Activated naive CD8-positive, alpha-beta T cell treated with anti-CD3 and anti-CD28 coated beads for 36 hours (primary cell): ENCODE results near the gene DYNC1I1. TPM values are rescaled to one million over a fixed set of nuclear protein-coding genes. Genes with fewer than 3 reads are reported as not detected.

Experiments used
- DNase-seq: peaks from one replicate; pipeline ENCODE4 v3.0.0; 2021
- H3K27ac Mint-ChIP-seq: one replicate; pipeline ENCODE4 v1.8.0; 2022; ENCODE audit warnings: mild to moderate bottlenecking, moderate library complexity, mixed read lengths
- H3K27me3 Mint-ChIP-seq: one replicate; pipeline ENCODE4 v1.8.0; 2022; ENCODE audit warnings: mild to moderate bottlenecking, mixed read lengths
- H3K36me3 Mint-ChIP-seq: one replicate; pipeline ENCODE4 v1.8.0; 2021; ENCODE audit warnings: mild to moderate bottlenecking, mixed read lengths
- H3K4me1 Mint-ChIP-seq: one replicate; pipeline ENCODE4 v1.8.0; 2021; ENCODE audit warnings: mixed read lengths
- H3K4me3 Mint-ChIP-seq: one replicate; pipeline ENCODE4 v1.8.0; 2022; ENCODE audit warnings: mild to moderate bottlenecking, moderate library complexity, mixed read lengths
- H3K9me3 Mint-ChIP-seq: one replicate; pipeline ENCODE4 v1.8.0; 2022; ENCODE audit warnings: mixed read lengths
- total RNA-seq, 2 experiments: library from RNA; stranded (reverse); gene quantifications; one replicate each; pipeline ENCODE4 v1.2.3, GENCODE V29; 2021

DYNC1I1 gene
- under 1 TPM in 1 of 2 experiments, not detected in 1; 0.10 TPM for total RNA-seq

DNA sequence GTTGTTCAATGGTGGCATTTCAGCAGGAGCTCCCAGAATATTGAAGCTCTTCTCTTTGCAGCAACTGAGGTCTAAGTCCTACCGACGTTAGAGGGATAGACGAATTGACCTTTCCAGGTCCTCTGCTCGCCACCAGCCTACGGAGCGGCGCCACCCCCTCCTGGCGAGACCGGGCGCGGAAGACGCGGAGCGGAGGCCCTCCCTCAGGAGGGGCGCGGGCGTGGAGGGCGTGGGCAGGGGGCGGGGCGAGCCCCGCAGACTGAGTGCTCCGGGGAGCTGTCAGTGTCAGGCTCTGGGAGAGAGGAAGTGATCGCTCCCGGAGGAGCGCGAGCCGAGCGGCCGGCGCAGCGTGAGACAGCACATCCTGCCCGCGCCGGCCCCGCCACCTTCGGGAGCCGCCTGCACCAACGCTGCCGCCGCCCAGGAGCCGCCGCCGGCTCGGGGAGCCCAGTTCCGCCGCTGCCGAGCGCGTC is at the start of gene DYNC1I1:
TSS of gene DYNC1I1 (plus strand) at position 257 of the 473 bp plus-strand sequence. CDS start 32,176 bp downstream, outside the sequence.
- Mint-ChIP-seq H3K27ac (no peak within 1 kb of the TSS), H3K9me3 (no peaks in the 10 kb centered on the region), H3K36me3 (no peaks in the 10 kb centered on the region), H3K4me1 (no peaks in the 10 kb centered on the region), H3K27me3 (peaks cover 53% of the 10 kb centered on the region), H3K4me3 (peak within 1 kb of the TSS; percentile 72)
- peak; percentile 48 for DNase-seq

DNA sequence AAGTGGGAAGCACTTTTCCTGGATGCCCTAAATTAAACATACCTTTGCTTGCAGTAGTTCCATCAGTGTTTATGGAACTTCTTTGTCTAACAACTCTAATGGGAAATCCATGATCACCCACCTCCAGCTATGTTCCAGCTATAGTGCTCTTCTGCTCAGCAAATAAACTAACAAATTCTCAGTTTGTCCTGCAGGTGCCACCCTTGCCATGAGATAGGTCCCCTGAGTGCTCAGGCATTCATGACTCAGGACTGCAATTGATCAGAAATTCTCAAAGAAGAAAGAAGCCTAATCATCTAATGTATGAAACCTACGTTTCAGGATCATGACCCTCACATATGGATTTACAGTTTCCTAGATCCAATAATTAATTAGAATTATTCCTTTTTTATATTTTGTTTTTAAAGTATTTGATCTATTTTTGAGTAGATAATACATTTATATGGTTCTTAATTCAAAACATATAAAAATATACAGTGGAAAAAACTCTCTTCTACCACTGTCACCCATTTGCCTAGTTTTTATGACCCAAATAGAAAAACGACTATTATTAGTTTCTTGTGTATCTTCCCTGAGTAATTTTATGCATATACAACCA is 48.7 kb upstream of the DYNC1I1 start:
- no peak overlapping the region for H3K27ac Mint-ChIP-seq
- no peaks in the 10 kb centered on the region for H3K36me3 Mint-ChIP-seq
- H3K4me1 Mint-ChIP-seq, result no peaks in the 10 kb centered on the region
- H3K9me3 Mint-ChIP-seq, result no peaks in the 10 kb centered on the region
- no peak for DNase-seq
- H3K4me3 Mint-ChIP-seq, result no peak overlapping the region
- H3K27me3 Mint-ChIP-seq, result peaks cover 3% of the 10 kb centered on the region

- Mint-ChIP-seq H3K27me3 (peaks cover 3% of the 10 kb centered on the region), H3K36me3 (no peaks in the 10 kb centered on the region), H3K4me3 (no peak overlapping the region), H3K9me3 (no peaks in the 10 kb centered on the region), H3K4me1 (no peaks in the 10 kb centered on the region), H3K27ac (no peak overlapping the region)
- no peak for DNase-seq
Observed at GRCh38 chr7:95725205-95725604, 47.1 kb upstream of the DYNC1I1 start.

GRCh38 chr7:95730493-95731280 is 41.7 kb upstream of the DYNC1I1 start:
- Mint-ChIP-seq H3K36me3 (no peaks in the 10 kb centered on the region), H3K4me3 (no peak overlapping the region), H3K27me3 (peaks cover 3% of the 10 kb centered on the region), H3K9me3 (no peaks in the 10 kb centered on the region), H3K4me1 (no peaks in the 10 kb centered on the region), H3K27ac (no peak overlapping the region)
- no peak for DNase-seq

- no peak overlapping the region for H3K4me3 Mint-ChIP-seq
Observed at GRCh38 chr7:95736635-95737034, 35.7 kb upstream of the DYNC1I1 start.

GRCh38 chr7:95737828-95738505 is 34.4 kb upstream of the DYNC1I1 start:
- H3K36me3 Mint-ChIP-seq, result no peaks in the 10 kb centered on the region
- H3K4me3 Mint-ChIP-seq, result no peak overlapping the region
- H3K4me1 Mint-ChIP-seq, result no peaks in the 10 kb centered on the region
- H3K27me3 Mint-ChIP-seq, result peaks cover 9% of the 10 kb centered on the region
- no peak for DNase-seq
- no peaks in the 10 kb centered on the region for H3K9me3 Mint-ChIP-seq
- H3K27ac Mint-ChIP-seq, result no peak overlapping the region

More at GRCh38 chr7:95736635-95737034, 35.7 kb upstream of the DYNC1I1 start:
- no peaks in the 10 kb centered on the region for H3K36me3 Mint-ChIP-seq
- H3K9me3 Mint-ChIP-seq, result no peaks in the 10 kb centered on the region
- no peak overlapping the region for H3K27ac Mint-ChIP-seq
- H3K4me1 Mint-ChIP-seq, result no peaks in the 10 kb centered on the region
- peaks cover 9% of the 10 kb centered on the region for H3K27me3 Mint-ChIP-seq
- no peak for DNase-seq

DNA sequence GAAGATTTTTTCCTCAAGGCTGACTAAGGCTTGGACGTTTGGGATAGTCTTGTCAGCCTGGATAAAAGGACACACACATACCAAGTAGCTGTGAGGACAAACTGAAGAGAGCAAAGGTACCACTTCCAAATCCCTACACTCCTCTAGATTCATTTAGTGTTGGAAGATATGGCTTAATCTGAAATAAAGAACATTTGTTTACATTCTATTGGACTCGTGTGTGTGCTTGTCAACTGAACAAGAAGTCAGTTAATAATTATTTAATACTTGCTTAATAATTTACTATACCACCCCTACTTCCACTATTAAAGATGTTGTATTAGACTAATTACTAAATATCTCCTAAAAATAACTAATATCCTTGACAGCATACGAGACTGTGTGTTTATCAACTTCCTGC is 23.3 kb upstream of the DYNC1I1 start:
- DNase-seq, result no peak
- H3K4me3 Mint-ChIP-seq, result no peak overlapping the region
- H3K9me3 Mint-ChIP-seq, result peaks cover 4% of the 10 kb centered on the region
- H3K36me3 Mint-ChIP-seq, result no peaks in the 10 kb centered on the region
- H3K27me3 Mint-ChIP-seq, result peaks cover 11% of the 10 kb centered on the region
- H3K4me1 Mint-ChIP-seq, result no peaks in the 10 kb centered on the region
- H3K27ac Mint-ChIP-seq, result no peak overlapping the region

DNA sequence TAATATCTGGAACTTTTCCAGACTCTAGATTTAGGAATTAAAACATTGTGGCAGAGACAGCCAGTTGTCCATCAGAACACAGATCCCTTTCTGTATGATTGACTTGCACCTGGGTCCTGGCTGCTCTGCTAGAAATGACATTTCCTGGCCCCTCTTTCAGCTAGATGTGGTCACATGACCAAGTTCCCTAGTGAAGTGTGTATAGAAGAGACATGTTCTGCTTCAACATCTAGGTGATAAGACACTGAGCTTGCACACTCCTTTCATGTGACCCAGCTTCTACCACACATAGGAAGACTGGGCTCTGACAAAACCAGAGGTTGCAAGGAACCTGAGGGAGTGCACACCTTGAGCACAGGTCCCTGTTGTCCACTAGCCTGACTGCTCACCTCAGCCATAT is 22.8 kb upstream of the DYNC1I1 start:
- Mint-ChIP-seq H3K4me3 (no peak overlapping the region), H3K4me1 (no peaks in the 10 kb centered on the region), H3K36me3 (no peaks in the 10 kb centered on the region), H3K27ac (no peak overlapping the region), H3K9me3 (peaks cover 4% of the 10 kb centered on the region), H3K27me3 (peaks cover 11% of the 10 kb centered on the region)
- DNase-seq, result no peak

- DNase-seq, result no peak
- Mint-ChIP-seq H3K27ac (no peak overlapping the region), H3K27me3 (peaks cover 26% of the 10 kb centered on the region), H3K4me1 (no peaks in the 10 kb centered on the region), H3K36me3 (no peaks in the 10 kb centered on the region), H3K9me3 (peaks cover 4% of the 10 kb centered on the region), H3K4me3 (no peak overlapping the region)
Observed at GRCh38 chr7:95753440-95753839, 18.9 kb upstream of the DYNC1I1 start.

GRCh38 chr7:95755277-95755934 is 16.9 kb upstream of the DYNC1I1 start:
- no peaks in the 10 kb centered on the region for H3K36me3 Mint-ChIP-seq
- H3K4me3 Mint-ChIP-seq, result no peak overlapping the region
- H3K27ac Mint-ChIP-seq, result no peak overlapping the region
- peaks cover 24% of the 10 kb centered on the region for H3K27me3 Mint-ChIP-seq
- peaks cover 4% of the 10 kb centered on the region for H3K9me3 Mint-ChIP-seq
- DNase-seq, result no peak
- H3K4me1 Mint-ChIP-seq, result no peaks in the 10 kb centered on the region

GRCh38 chr7:95758187-95758586 is 14.2 kb upstream of the DYNC1I1 start:
- DNase-seq, result no peak
- Mint-ChIP-seq H3K9me3 (no peaks in the 10 kb centered on the region), H3K36me3 (no peaks in the 10 kb centered on the region), H3K4me3 (no peak overlapping the region), H3K27ac (no peak overlapping the region), H3K4me1 (no peaks in the 10 kb centered on the region), H3K27me3 (peaks cover 20% of the 10 kb centered on the region)

- Mint-ChIP-seq H3K4me3 (no peak overlapping the region), H3K27ac (no peak overlapping the region), H3K27me3 (peaks cover 18% of the 10 kb centered on the region), H3K9me3 (no peaks in the 10 kb centered on the region), H3K36me3 (no peaks in the 10 kb centered on the region), H3K4me1 (no peaks in the 10 kb centered on the region)
- no peak for DNase-seq
Observed at GRCh38 chr7:95766086-95766485, 6.3 kb upstream of the DYNC1I1 start.

DNA sequence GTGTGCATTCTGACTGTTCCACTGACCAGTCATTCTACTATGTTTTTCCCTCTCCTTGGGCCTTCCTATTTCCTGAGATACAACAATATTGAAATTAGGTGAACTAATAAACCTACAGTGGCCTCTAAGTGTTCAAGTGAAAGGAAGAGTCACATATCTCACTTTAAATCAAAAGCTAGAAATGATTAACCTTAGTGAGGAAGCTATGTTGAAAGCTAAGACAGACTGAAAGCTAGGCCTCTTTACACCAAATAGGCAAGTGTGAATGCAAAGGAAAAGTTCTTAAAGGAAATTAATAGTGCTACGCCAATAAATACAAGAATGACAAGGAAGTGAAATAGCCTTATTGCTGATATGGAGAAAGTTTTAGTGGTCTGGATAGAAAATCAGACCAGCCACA is 5.7 kb upstream of the DYNC1I1 start:
- H3K4me1 Mint-ChIP-seq, result no peaks in the 10 kb centered on the region
- peaks cover 20% of the 10 kb centered on the region for H3K27me3 Mint-ChIP-seq
- no peak for DNase-seq
- no peaks in the 10 kb centered on the region for H3K36me3 Mint-ChIP-seq
- no peaks in the 10 kb centered on the region for H3K9me3 Mint-ChIP-seq
- no peak overlapping the region for H3K27ac Mint-ChIP-seq
- no peak overlapping the region for H3K4me3 Mint-ChIP-seq

GRCh38 chr7:95772771-95773581 is 622 bp downstream of the DYNC1I1 start:
- Mint-ChIP-seq H3K27ac (no peak overlapping the region), H3K4me1 (no peaks in the 10 kb centered on the region), H3K36me3 (no peaks in the 10 kb centered on the region), H3K9me3 (no peaks in the 10 kb centered on the region), H3K4me3 (peak overlapping the region; percentile 22), H3K27me3 (peaks cover 53% of the 10 kb centered on the region)
- no peak for DNase-seq
